Aorta (tissue), 5 donors: ENCODE results near the gene NET1. TPM values are rescaled to one million over a fixed set of nuclear protein-coding genes. Genes with fewer than 3 reads are reported as not detected.

ENCODE experiments used
- ATAC-seq: fragments of 200-7000 bp; cut with Tn5 transposase; one replicate; pipeline ENCODE4 v1.9.1; 2022; ENCODE audit warnings: moderate library complexity; ENCODE audit not compliant: low FRiP score
- DNase-seq, 2 donors: peaks; one replicate each; pipeline ENCODE4 v3.0.0-alpha.2; 2020
- H3K27ac ChIP-seq, 2 donors: one replicate each; pipeline ENCODE4 v1.5.1; 2013; ENCODE audit warnings: low read length in 2 of 2, mild to moderate bottlenecking in 2 of 2, moderate library complexity in 2 of 2, control low read depth in 1 of 2, inconsistent platforms in 1 of 2, low read depth in 1 of 2
- H3K27me3 ChIP-seq, 2 donors: one replicate each; pipeline ENCODE4 v1.6.1; 2013; ENCODE audit warnings: control low read depth in 1 of 2, low read length in 1 of 2, mild to moderate bottlenecking in 1 of 2, moderate library complexity in 1 of 2; ENCODE audit not compliant: insufficient read depth in 2 of 2, control insufficient read depth in 1 of 2
- H3K36me3 ChIP-seq, 2 donors: one replicate each; pipeline ENCODE4 v1.6.1; 2013; ENCODE audit warnings: control low read depth in 1 of 2, low read length in 1 of 2, mild to moderate bottlenecking in 1 of 2; ENCODE audit not compliant: insufficient read depth in 2 of 2, control insufficient read depth in 1 of 2
- H3K4me1 ChIP-seq, 2 donors: one replicate each; pipeline ENCODE4 v1.6.1; 2013; ENCODE audit warnings: low read length in 2 of 2, control low read depth in 1 of 2, mild to moderate bottlenecking in 1 of 2, moderate library complexity in 1 of 2; ENCODE audit not compliant: insufficient read depth in 2 of 2, control insufficient read depth in 1 of 2
- H3K4me3 ChIP-seq, 2 donors: one replicate each; pipeline ENCODE4 v1.5.1; 2013; ENCODE audit warnings: low read length in 2 of 2, control low read depth in 1 of 2, mild to moderate bottlenecking in 1 of 2
- H3K9me3 ChIP-seq: one replicate; pipeline ENCODE4 v1.6.1; 2013; ENCODE audit warnings: mild to moderate bottlenecking, low read length; ENCODE audit not compliant: control insufficient read depth
- WGBS, 2 donors: extraction: QIAGEN DNeasy Blood & Tissue Kit; methylation state at CpG; one replicate each; pipeline ENCODE4 v1.1.7; 2013; 5-methylcytosine and 5-hydroxymethylcytosine counted together
- intact Hi-C, 2 donors: fragments of 100-400 bp; cut with DNase I; formaldehyde crosslinking; loops; one replicate each; pipeline versions ENCODE4 v1.14.2 to v1.15.0; 2022
- polyA plus RNA-seq, 2 donors: library from polyadenylated mRNA; stranded (reverse); fragments of 200-250 nt; gene quantifications; one replicate each; pipeline ENCODE4 v1.2.3, GENCODE V29; 2013
- total RNA-seq, 2 donors: library from RNA; stranded (reverse); fragmentation: NEBNext Ultra II Directional; extraction: Animal tissue kit (Norgen Biotek cat#: 25700); gene quantifications; one replicate each; pipeline ENCODE4 v1.2.1, GENCODE V29; 2021
- donor health status: healthy with polysubstance abuse.
- donor health status: Bipolar disorder and iron deficiency.
- donor health status: DM: no; HTN: no; CAD: no.
- donor health status: DM: no; HTN: no; CAD: no.
- donor health status: DM: yes; HTN: yes; CAD: no.

NET1 gene
- total and polyA plus RNA-seq, 4 donors = 76.2 to 451 (median 253) TPM

GRCh38 chr10:5461914-5462840 is 49.8 kb downstream of the NET1 start:
- DNase-seq = no peak
- no peak overlapping the region for H3K4me3 ChIP-seq
- H3K9me3 ChIP-seq = no peaks in the 10 kb centered on the region
- 35 to 47% methylated on average over 17 of the region's 17 CpGs for WGBS, 2 donors
- intact Hi-C loops = loop anchor here (5.0 kb wide), 2 partner anchors 70 to 160 kb away; no protein-coding TSS in a partner anchor
- ATAC-seq = no peak
- no peaks in the 10 kb centered on the region for H3K27me3 ChIP-seq
- H3K4me1 ChIP-seq = no peaks in the 10 kb centered on the region
- peaks cover 0 to 3% of the 10 kb centered on the region in 2 donors for H3K36me3 ChIP-seq
- H3K27ac ChIP-seq = no peak overlapping the region

DNA sequence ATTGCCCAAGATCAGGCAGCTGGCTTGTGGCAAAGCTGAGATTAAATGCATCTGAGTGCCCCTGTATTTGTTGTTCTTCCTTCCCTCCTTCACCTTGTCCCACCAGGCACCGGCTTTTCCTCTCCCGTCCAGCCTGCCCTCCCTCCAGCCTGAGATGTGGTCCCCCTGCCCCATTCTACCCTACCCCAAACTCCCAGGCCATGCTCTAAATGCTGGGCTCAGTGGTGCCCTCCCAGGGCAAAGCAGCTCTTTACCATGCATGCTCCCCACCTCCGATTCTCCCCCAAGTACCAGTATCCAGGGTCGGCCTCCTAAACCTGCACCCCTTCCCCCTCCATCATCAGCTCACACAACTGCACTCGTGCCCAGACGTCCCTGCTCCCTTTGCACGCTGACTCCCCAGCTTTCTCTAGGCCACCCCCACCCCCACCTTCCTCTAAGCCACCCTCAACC is 50.5 kb downstream of the NET1 start:
- no peak for ATAC-seq
- Histone ChIP-seq H3K27me3 (no peaks in the 10 kb centered on the region), H3K4me3 (no peak overlapping the region), H3K36me3 (peaks cover 0 to 3% of the 10 kb centered on the region in 2 donors), H3K4me1 (no peaks in the 10 kb centered on the region), H3K9me3 (no peaks in the 10 kb centered on the region), H3K27ac (no peak overlapping the region)
- intact Hi-C loops = loop anchor here (5.0 kb wide), 2 partner anchors 69 to 159 kb away; no protein-coding TSS in a partner anchor
- DNase-seq = no peak
- WGBS, 2 donors = 91 to 95% methylated on average over 6 to 7 of the region's 7 CpGs

- WGBS, 2 donors = 20 to 29% methylated on average over 5 of the region's 5 CpGs
- H3K9me3 ChIP-seq = no peaks in the 10 kb centered on the region
- intact Hi-C loops = loop anchor here (5.0 kb wide), 2 partner anchors 68 to 158 kb away; no protein-coding TSS in a partner anchor
- H3K27ac ChIP-seq = no peak overlapping the region
- ATAC-seq (no peak), DNase-seq (no peak)
- H3K4me1 ChIP-seq = no peaks in the 10 kb centered on the region
- no peak overlapping the region for H3K4me3 ChIP-seq
- H3K27me3 ChIP-seq = no peaks in the 10 kb centered on the region
- peaks cover 0 to 3% of the 10 kb centered on the region in 2 donors for H3K36me3 ChIP-seq
Observed at GRCh38 chr10:5464546-5464945, 52.2 kb downstream of the NET1 start.

DNA sequence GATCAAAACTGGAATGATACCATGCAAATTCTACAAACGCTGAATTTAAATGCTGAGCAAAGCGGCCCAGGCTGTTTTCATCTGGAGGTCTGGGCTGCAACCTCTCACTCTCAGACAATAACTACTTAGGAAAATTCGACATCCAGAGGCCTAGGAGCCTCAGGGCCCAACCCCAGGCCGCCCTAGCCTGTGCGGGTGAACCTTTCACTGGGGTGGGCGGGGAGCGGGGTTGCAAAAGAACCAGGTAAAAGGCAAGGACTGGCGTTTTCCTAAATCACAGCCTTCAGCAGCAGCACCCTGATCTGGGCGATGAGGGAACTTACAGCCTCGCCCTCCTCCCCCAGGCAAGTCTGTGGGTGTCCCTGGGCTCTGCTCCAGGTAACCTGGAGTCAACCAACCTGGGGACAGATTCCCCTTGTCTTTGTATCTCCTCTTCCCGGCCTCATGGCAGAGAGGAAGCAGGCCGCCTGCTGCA is 53.7 kb downstream of the NET1 start:
- no peak overlapping the region for H3K4me3 ChIP-seq
- no peak for DNase-seq
- no peaks in the 10 kb centered on the region for H3K4me1 ChIP-seq
- ATAC-seq = no peak
- no peaks in the 10 kb centered on the region for H3K9me3 ChIP-seq
- 46 to 48% methylated on average over 12 of the region's 12 CpGs for WGBS, 2 donors
- peak overlapping the region in 1 of 2 donors; percentile 19 for H3K27ac ChIP-seq
- H3K27me3 ChIP-seq = no peaks in the 10 kb centered on the region
- intact Hi-C loops = loop anchor here in 1 of 2 donors (5.0 kb wide), 1 partner anchor 66 kb away; no protein-coding TSS in a partner anchor
- H3K36me3 ChIP-seq = no peaks in the 10 kb centered on the region

GRCh38 chr10:5466451-5467206 is 54.3 kb downstream of the NET1 start:
- 16 to 21% methylated on average over 18 of the region's 18 CpGs for WGBS, 2 donors
- no peak overlapping the region for H3K4me3 ChIP-seq
- H3K4me1 ChIP-seq = no peaks in the 10 kb centered on the region
- ATAC-seq = peak; percentile 51
- intact Hi-C loops = loop anchor here in 1 of 2 donors (5.0 kb wide), 1 partner anchor 66 kb away; no protein-coding TSS in a partner anchor
- no peak for DNase-seq
- no peaks in the 10 kb centered on the region for H3K9me3 ChIP-seq
- H3K36me3 ChIP-seq = no peaks in the 10 kb centered on the region
- H3K27me3 ChIP-seq = no peaks in the 10 kb centered on the region
- H3K27ac ChIP-seq = peak overlapping the region; percentile 22 to 53

DNA sequence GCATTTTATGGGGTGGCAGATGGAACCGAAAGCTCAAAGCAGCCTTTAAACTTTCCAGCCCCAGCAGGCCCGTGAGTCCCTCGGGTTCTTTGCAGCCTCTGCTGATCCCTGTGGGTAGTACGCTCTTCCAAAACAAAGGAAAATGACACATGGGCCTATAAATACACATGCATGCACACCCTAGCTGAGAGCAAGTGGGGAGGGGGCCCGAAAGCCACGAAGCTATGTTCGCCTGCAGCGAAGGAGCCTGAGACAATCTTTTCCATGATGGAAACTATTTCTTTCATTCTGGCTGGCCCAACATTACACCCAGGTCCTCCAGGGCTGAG is 54.8 kb downstream of the NET1 start:
- intact Hi-C loops = loop anchor here in 1 of 2 donors (5.0 kb wide), 1 partner anchor 65 kb away; no protein-coding TSS in a partner anchor
- Histone ChIP-seq H3K4me3 (no peak overlapping the region), H3K27me3 (no peaks in the 10 kb centered on the region), H3K9me3 (no peaks in the 10 kb centered on the region), H3K27ac (peak overlapping the region; percentile 22 to 53), H3K36me3 (no peaks in the 10 kb centered on the region), H3K4me1 (no peaks in the 10 kb centered on the region)
- WGBS, 2 donors = 10 to 12% methylated on average over 8 of the region's 8 CpGs
- DNase-seq = no peak
- ATAC-seq = no peak

GRCh38 chr10:5467634-5468255 is 55.4 kb downstream of the NET1 start:
- 76 to 84% methylated on average over 6 of the region's 6 CpGs for WGBS, 2 donors
- Histone ChIP-seq H3K4me1 (no peaks in the 10 kb centered on the region), H3K27me3 (no peaks in the 10 kb centered on the region), H3K4me3 (no peak overlapping the region), H3K36me3 (no peaks in the 10 kb centered on the region), H3K27ac (no peak overlapping the region), H3K9me3 (no peaks in the 10 kb centered on the region)
- intact Hi-C loops = loop anchor here in 1 of 2 donors (5.0 kb wide), 1 partner anchor 65 kb away; no protein-coding TSS in a partner anchor
- DNase-seq (no peak), ATAC-seq (no peak)
